ENCODE measurements around the gene GPX1. TPM values are rescaled to one million over a fixed set of nuclear protein-coding genes. Genes with fewer than 3 reads are reported as not detected.
"Not testable (repeated sequence)": the region's sequence is repeated elsewhere in the genome, so short reads cannot be mapped to it uniquely, and the experiment has no call there.

The GPX1 gene
- total RNA-seq, 1 experiment from 2014 or later, result 253 TPM

- Histone ChIP-seq H3K27me3 (ENCODE audit: insufficient read depth, low read length) (no peaks in the 10 kb centered on the region), H3K14ac (ENCODE audit: insufficient read depth, low read length) (no peak overlapping the region), H3K9me3 (ENCODE audit: control insufficient read depth, low read depth, low read length) (no peaks in the 10 kb centered on the region), H2BK15ac (ENCODE audit: low read depth, low read length) (no peak overlapping the region), H3K18ac (ENCODE audit: insufficient read length, low read depth, low read length) (no peak overlapping the region), H3K79me1 (ENCODE audit: insufficient read depth, low read depth, low read length, poor library complexity, severe bottlenecking) (peaks cover 17% of the 10 kb centered on the region), H3K23ac (ENCODE audit: insufficient read length, low read depth, low read length) (no peak overlapping the region), H2AK5ac (ENCODE audit: insufficient read length, low read length) (no peak overlapping the region), H3K9ac (ENCODE audit: extremely low read depth, insufficient read length, low read length) (no peak overlapping the region), H3K4me1 (ENCODE audit: insufficient read depth, low read length) (peaks cover 3% of the 10 kb centered on the region; the same call in 1 of the 2 replicates), H2BK120ac (ENCODE audit: low read depth, low read length, poor library complexity, severe bottlenecking) (no peak overlapping the region), H3K56ac (ENCODE audit: insufficient read length, low read depth, low read length) (no peak overlapping the region), H2BK12ac (ENCODE audit: insufficient read length, low read depth, low read length) (no peak overlapping the region), H4K20me1 (ENCODE audit: control insufficient read depth, insufficient read depth, insufficient read length) (no peaks in the 10 kb centered on the region), H3K79me2 (ENCODE audit: insufficient read depth, low read length) (peaks cover 46% of the 10 kb centered on the region), H3K4ac (ENCODE audit: low read depth, low read length) (no peak overlapping the region), H3K4me2 (ENCODE audit: insufficient read depth, insufficient read length, low read length) (no peak overlapping the region), H3K23me2 (ENCODE audit: insufficient read length, low read depth, low read length, poor library complexity, severe bottlenecking) (no peaks in the 10 kb centered on the region), H3K27ac (ENCODE audit: insufficient read length, low read depth, low read length) (no peak overlapping the region), H2BK5ac (ENCODE audit: insufficient read length, low read length) (no peak overlapping the region), H4K91ac (ENCODE audit: insufficient read length, low read depth, low read length) (no peak overlapping the region), H4K5ac (ENCODE audit: insufficient read length, low read depth, low read length) (no peak overlapping the region), H2AFZ (ENCODE audit: low read length) (no peak overlapping the region), H3T11ph (ENCODE audit: low read length) (no peak overlapping the region), H4K8ac (replicated peaks; ENCODE audit: insufficient read length, low read depth, low read length) (no peak overlapping the region), H2BK20ac (ENCODE audit: low read depth, low read length, poor library complexity, severe bottlenecking) (no peak overlapping the region)
- no peak for TF ChIP-seq CTCF (conservative IDR thresholded peaks at IDR 0.05)
- no peak for DNase-seq
- Mint-ChIP-seq H3K36me3 (ENCODE audit: insufficient read depth in 1 of 3, low read depth in 3 of 3) (peaks cover 26 to 42% (median 34%) of the 10 kb centered on the region in 3 experiments; a peak in 6 of 7 replicates), H3K27me3 (ENCODE audit: low read depth) (no peaks in the 10 kb centered on the region), H3K4me1 (peaks cover 15 to 16% of the 10 kb centered on the region in 2 experiments), H3K27ac (peak overlapping the region in 2 of 3 experiments; percentile 0 to 43; a peak in 3 of 7 replicates), H3K4me3 (no peak overlapping the region), H3K9me3 (no peaks in the 10 kb centered on the region; a peak in 1 of 5 replicates)
- no CpG with 5 or more reads among the region's 4 CpGs for WGBS (ENCODE audit: extremely low coverage, insufficient read length, low lambda C conversion rate)
Observed at GRCh38 chr3:49397470-49397869, 39.3 kb upstream of the GPX1 start.

DNA sequence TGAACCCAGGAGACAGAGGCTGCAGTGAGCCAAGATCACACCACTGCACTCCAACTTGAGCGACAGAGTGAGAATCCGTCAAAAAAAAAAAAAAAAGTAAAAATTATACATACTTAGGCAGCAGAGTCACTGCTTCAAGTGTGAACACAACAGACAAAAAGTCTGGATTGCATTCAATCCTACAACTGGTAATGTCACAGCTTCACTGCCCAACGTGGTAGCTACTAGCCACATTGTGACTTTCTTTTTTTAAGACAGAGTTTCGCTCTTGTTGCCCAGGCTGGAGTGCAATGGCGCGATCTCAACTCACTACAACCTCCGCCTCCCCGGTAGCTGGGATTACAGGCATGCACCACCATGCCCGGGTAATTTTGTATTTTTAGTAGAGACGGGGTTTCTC lies 33.2 kb upstream of the GPX1 start:
- not testable (repeated sequence) for H4K20me1 ChIP-seq (ENCODE audit: control insufficient read depth, insufficient read depth, insufficient read length); H3K27ac Mint-ChIP-seq; H3K79me1 ChIP-seq (ENCODE audit: insufficient read depth, low read depth, low read length, poor library complexity, severe bottlenecking); DNase-seq; H3K56ac ChIP-seq (ENCODE audit: insufficient read length, low read depth, low read length); H3K9me3 Mint-ChIP-seq; H4K8ac ChIP-seq (replicated peaks; ENCODE audit: insufficient read length, low read depth, low read length); H3K18ac ChIP-seq (ENCODE audit: insufficient read length, low read depth, low read length); H2BK5ac ChIP-seq (ENCODE audit: insufficient read length, low read length); H2BK12ac ChIP-seq (ENCODE audit: insufficient read length, low read depth, low read length); H3K27ac ChIP-seq (ENCODE audit: insufficient read length, low read depth, low read length); H2AFZ ChIP-seq (ENCODE audit: low read length); H2BK120ac ChIP-seq (ENCODE audit: low read depth, low read length, poor library complexity, severe bottlenecking); H3K27me3 ChIP-seq (ENCODE audit: insufficient read depth, low read length); H2BK20ac ChIP-seq (ENCODE audit: low read depth, low read length, poor library complexity, severe bottlenecking); H3T11ph ChIP-seq (ENCODE audit: low read length); H3K4me2 ChIP-seq (ENCODE audit: insufficient read depth, insufficient read length, low read length); H2AK5ac ChIP-seq (ENCODE audit: insufficient read length, low read length); H3K4me1 ChIP-seq (ENCODE audit: insufficient read depth, low read length); H3K27me3 Mint-ChIP-seq (ENCODE audit: low read depth); H3K4me1 Mint-ChIP-seq; H3K23ac ChIP-seq (ENCODE audit: insufficient read length, low read depth, low read length); H4K91ac ChIP-seq (ENCODE audit: insufficient read length, low read depth, low read length); H3K4ac ChIP-seq (ENCODE audit: low read depth, low read length); H3K14ac ChIP-seq (ENCODE audit: insufficient read depth, low read length); H3K9me3 ChIP-seq (ENCODE audit: control insufficient read depth, low read depth, low read length); H3K4me3 Mint-ChIP-seq; H3K23me2 ChIP-seq (ENCODE audit: insufficient read length, low read depth, low read length, poor library complexity, severe bottlenecking); H2BK15ac ChIP-seq (ENCODE audit: low read depth, low read length); H4K5ac ChIP-seq (ENCODE audit: insufficient read length, low read depth, low read length); H3K9ac ChIP-seq (ENCODE audit: extremely low read depth, insufficient read length, low read length)
- no CpG with 5 or more reads among the region's 10 CpGs for WGBS (ENCODE audit: extremely low coverage, insufficient read length, low lambda C conversion rate)
- H3K79me2 ChIP-seq (ENCODE audit: insufficient read depth, low read length), result peaks cover 50% of the 10 kb centered on the region; the same call in 1 of the 2 replicates
- peaks cover 18 to 37% (median 28%) of the 10 kb centered on the region in 3 experiments; a peak in 6 of 7 replicates for H3K36me3 Mint-ChIP-seq (ENCODE audit: insufficient read depth in 1 of 3, low read depth in 3 of 3)
